ENCODE data around the gene POGK.

- no peak for TF ChIP-seq CTCF (IDR thresholded peaks at IDR 0.05)
- no peak for TF ChIP-seq POLR2AphosphoS5 (IDR thresholded peaks at IDR 0.05)
- TF ChIP-seq EP300 (IDR thresholded peaks at IDR 0.05): no peak
- no peak for TF ChIP-seq POLR2A (IDR thresholded peaks at IDR 0.05)
Measured at GRCh38 chr1:166870584-166870983, 31.3 kb downstream of the POGK start.

Measured in gastroesophageal sphincter (tissue), 3 donors.